Vagina (tissue), 2 donors: ENCODE results near the gene C2CD2.
A peak's percentile ranks its signal among the peaks of the same experiment; 100 is the strongest.

Experiments used
- POLR2A ChIP-seq, 2 donors: fragments of 450-650 bp; IDR thresholded peaks; one replicate each; pipeline ENCODE4 v1.6.1; 2017; ENCODE audit warnings: antibody characterized with exemption in 2 of 2, mild to moderate bottlenecking in 2 of 2, moderate library complexity in 2 of 2
- POLR2AphosphoS5 ChIP-seq, 2 donors: sonication (generic); formaldehyde crosslinking; IDR thresholded peaks; one replicate each; pipeline ENCODE4 v1.9.0; 2017; ENCODE audit warnings: antibody characterized with exemption in 2 of 2, mild to moderate bottlenecking in 2 of 2, low read depth in 1 of 2; ENCODE audit not compliant: insufficient read depth in 1 of 2

DNA sequence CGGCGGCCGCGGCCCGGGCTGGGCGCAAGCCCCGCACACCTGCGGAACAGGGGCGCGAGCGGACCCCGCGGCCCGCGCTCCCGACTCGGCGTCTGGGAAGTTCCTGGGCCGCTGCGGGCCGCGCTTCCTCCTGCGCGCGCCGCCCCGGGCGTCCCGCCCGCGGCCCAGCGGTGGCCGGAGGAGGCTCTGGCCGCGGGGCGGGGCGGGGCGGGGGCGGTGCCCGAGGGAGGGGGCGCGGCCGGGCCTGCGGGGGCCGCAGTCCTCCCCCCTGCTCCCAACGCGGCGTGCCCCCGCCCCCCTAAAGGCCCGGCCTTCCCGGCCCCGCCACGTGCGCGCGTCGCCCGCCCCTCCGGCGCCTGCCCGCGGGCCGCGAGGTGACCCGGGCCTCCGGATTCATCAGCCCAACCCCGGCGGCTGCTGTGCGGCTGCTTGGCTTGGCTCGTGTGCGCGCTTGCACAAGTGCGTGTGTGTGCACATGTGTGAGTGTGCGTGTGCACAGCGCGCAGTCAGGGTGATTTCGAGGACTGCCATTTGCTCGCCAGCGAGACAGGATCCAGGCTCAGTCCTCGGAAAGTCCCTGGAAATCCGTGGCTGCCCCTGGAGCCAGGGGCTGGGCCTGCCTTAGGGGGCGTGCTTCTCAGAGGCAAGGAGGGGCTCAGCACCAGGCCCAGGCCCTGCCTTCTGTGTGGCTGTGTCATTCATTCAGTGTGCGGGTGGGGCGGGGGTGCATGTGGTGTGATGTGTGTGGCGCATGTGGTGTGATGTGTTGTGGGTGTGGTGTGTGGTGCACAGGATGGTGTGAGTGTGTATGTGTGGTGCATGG lies at the start of gene C2CD2:
- TF ChIP-seq POLR2AphosphoS5 (IDR thresholded peaks at IDR 0.05; ENCODE audit: insufficient read depth in 1 of 2, low read depth in 1 of 2) (no peak), POLR2A (IDR thresholded peaks at IDR 0.05) (peak in 1 of 2 donors; percentile 45)
